SK-N-SH treated with all-trans-retinoic acid at 6 μM for 48 hours (cell line): ENCODE results near the gene MBNL2.

Source experiments
- ATAC-seq: fragments of 200-7000 bp; cut with Tn5 transposase; 3 replicates; pipeline ENCODE4 v1.9.1; 2020; ENCODE audit warnings: mild to moderate bottlenecking, moderate library complexity
- ARNTL ChIP-seq: fragments of 450-650 bp; formaldehyde crosslinking; IDR thresholded peaks from 2 replicates; pipeline ENCODE4 v1.5.0; 2020; ENCODE audit warnings: low read depth, mild to moderate bottlenecking, moderate library complexity, borderline replicate concordance
- CSRNP3 ChIP-seq: fragments of 250-450 bp; sonication (Bioruptor Pico); IDR thresholded peaks from 2 replicates; pipeline ENCODE4 v1.5.1; 2021; ENCODE audit warnings: mild to moderate bottlenecking, moderate library complexity
- ESRRG ChIP-seq: fragments of 250-450 bp; sonication (Bioruptor Pico); IDR thresholded peaks from 2 replicates; pipeline ENCODE4 v1.6.1; 2021; ENCODE audit warnings: mild to moderate bottlenecking
- ISL1 ChIP-seq: fragments of 250-450 bp; sonication (Bioruptor Pico); IDR thresholded peaks from 2 replicates; pipeline ENCODE4 v2.1.2; 2022; ENCODE audit warnings: mild to moderate bottlenecking, moderate library complexity
- OSR1 ChIP-seq: fragments of 250-450 bp; sonication (Bioruptor Pico); IDR thresholded peaks from 2 replicates; pipeline ENCODE4 v1.8.0; 2022; ENCODE audit warnings: moderate library complexity, mild to moderate bottlenecking, inconsistent platforms
- PATZ1 ChIP-seq: fragments of 250-450 bp; sonication (Bioruptor Pico); IDR thresholded peaks from 2 replicates; pipeline ENCODE4 v1.8.0; 2020; ENCODE audit warnings: mild to moderate bottlenecking, moderate library complexity, borderline replicate concordance
- POU6F1 ChIP-seq: fragments of 250-450 bp; sonication (Bioruptor Pico); IDR thresholded peaks from 2 replicates; pipeline ENCODE4 v1.8.0; 2021; ENCODE audit warnings: low read depth, mild to moderate bottlenecking, moderate library complexity, borderline replicate concordance
- PPARA ChIP-seq: fragments of 250-450 bp; sonication (Bioruptor Pico); IDR thresholded peaks from 2 replicates; pipeline ENCODE4 v1.5.0; 2020; ENCODE audit warnings: mild to moderate bottlenecking, borderline replicate concordance
- RARB ChIP-seq: fragments of 250-450 bp; sonication (Bioruptor Pico); IDR thresholded peaks from 2 replicates; pipeline ENCODE4 v1.8.0; 2021; ENCODE audit warnings: mild to moderate bottlenecking, moderate library complexity
- SNAI2 ChIP-seq: fragments of 250-450 bp; sonication (Bioruptor Pico); IDR thresholded peaks from 2 replicates; pipeline ENCODE4 v1.5.0; 2020; ENCODE audit warnings: mild to moderate bottlenecking, moderate library complexity
- TOX ChIP-seq: fragments of 250-450 bp; sonication (Bioruptor Pico); IDR thresholded peaks from 2 replicates; pipeline ENCODE4 v1.8.0; 2021; ENCODE audit warnings: mild to moderate bottlenecking, moderate library complexity, borderline replicate concordance
- ZFP3 ChIP-seq: fragments of 250-450 bp; sonication (Bioruptor Pico); IDR thresholded peaks from 2 replicates; pipeline ENCODE4 v1.5.0; 2020; ENCODE audit warnings: mild to moderate bottlenecking, moderate library complexity
- ZFP30 ChIP-seq: fragments of 450-650 bp; formaldehyde crosslinking; IDR thresholded peaks from 2 replicates; pipeline ENCODE4 v1.5.0; 2022; ENCODE audit warnings: mild to moderate bottlenecking, moderate library complexity
- ZNF565 ChIP-seq: fragments of 450-650 bp; formaldehyde crosslinking; conservative IDR thresholded peaks from 2 replicates; pipeline ENCODE4 v1.5.0; 2020; ENCODE audit warnings: low read depth, mild to moderate bottlenecking, moderate library complexity
- TF ChIP-seq, protein P1 (sequence below): fragments of 250-450 bp; sonication (Bioruptor Pico); IDR thresholded peaks from 2 replicates; pipeline ENCODE4 v1.5.0; 2020; ENCODE audit warnings: mild to moderate bottlenecking, moderate library complexity

The MBNL2 gene

DNA sequence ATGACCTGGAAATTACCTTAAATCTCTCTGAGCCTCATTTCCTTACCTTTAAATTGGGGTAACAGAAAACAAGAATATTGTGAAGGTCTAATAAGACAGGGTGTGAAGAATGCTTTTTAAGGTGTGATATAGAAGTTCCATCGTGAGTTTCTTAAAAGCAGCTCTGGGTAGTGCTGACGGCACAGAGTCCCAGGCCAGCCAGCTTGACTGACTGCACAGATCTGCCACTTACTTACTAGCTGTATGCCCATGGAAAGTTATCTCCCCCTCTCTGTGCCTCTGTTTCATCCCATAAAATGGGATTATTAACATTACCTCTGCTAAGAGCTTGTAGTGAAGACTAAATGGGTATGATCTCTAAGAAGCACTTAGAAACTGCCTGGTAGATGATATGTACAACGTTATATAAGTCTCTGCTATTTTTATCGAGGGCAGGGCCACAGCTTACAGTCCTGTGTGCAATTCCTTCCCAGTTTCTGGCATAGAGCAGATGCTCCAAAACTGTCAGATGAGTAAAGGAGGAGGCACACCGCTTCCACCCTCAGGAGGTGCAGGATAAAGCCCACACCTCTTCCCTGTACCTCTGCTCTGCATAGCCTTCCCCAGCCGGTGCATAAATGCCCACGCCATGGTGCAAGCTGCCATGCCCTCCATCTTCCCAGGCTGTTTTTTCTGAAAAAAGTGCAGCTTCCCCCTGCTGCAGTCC lies 99.6 kb downstream of the MBNL2 start:
- peak; percentile 41 for ATAC-seq
- TF ChIP-seq OSR1 (CRISPR knock-in tag) (no peak), ARNTL (no peak), ESRRG (no peak), TOX (CRISPR knock-in tag) (no peak), RARB (CRISPR knock-in tag) (no peak), SNAI2 (no peak), POU6F1 (CRISPR knock-in tag) (no peak), CSRNP3 (CRISPR knock-in tag) (no peak)
- TF ChIP-seq, protein P1, sequence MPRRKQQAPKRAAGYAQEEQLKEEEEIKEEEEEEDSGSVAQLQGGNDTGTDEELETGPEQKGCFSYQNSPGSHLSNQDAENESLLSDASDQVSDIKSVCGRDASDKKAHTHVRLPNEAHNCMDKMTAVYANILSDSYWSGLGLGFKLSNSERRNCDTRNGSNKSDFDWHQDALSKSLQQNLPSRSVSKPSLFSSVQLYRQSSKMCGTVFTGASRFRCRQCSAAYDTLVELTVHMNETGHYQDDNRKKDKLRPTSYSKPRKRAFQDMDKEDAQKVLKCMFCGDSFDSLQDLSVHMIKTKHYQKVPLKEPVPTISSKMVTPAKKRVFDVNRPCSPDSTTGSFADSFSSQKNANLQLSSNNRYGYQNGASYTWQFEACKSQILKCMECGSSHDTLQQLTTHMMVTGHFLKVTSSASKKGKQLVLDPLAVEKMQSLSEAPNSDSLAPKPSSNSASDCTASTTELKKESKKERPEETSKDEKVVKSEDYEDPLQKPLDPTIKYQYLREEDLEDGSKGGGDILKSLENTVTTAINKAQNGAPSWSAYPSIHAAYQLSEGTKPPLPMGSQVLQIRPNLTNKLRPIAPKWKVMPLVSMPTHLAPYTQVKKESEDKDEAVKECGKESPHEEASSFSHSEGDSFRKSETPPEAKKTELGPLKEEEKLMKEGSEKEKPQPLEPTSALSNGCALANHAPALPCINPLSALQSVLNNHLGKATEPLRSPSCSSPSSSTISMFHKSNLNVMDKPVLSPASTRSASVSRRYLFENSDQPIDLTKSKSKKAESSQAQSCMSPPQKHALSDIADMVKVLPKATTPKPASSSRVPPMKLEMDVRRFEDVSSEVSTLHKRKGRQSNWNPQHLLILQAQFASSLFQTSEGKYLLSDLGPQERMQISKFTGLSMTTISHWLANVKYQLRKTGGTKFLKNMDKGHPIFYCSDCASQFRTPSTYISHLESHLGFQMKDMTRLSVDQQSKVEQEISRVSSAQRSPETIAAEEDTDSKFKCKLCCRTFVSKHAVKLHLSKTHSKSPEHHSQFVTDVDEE (CRISPR knock-in tag): no peak

DNA sequence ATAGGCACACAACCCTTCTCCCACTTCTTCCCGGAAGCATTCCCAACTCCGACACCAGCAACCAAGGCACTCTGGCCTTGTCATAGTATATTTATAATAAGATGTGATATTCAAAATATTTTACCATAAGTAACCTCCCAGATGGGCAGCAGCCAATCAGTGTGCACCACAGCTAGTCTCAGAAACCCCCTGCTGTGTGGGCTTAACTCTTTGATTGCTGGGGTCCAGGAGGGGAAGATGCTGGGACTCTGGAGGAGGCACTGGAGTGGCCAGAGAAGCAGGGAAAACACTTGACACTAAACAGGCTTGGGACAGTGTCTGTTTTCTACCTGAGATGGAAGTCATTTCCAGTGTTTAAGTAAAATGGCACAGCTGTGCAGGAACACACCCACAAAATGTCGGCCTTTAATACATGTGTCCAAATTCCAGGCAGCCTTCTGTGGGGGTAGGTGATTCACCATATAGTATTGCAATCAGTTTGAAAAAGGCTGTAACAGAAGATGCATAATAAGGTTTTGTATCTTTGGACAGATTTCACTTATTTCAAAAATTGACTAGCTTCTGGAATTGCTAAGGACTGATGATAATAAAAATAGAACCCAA lies 100.7 kb downstream of the MBNL2 start:
- TF ChIP-seq POU6F1 (CRISPR knock-in tag): no peak
- no peak for ATAC-seq

DNA sequence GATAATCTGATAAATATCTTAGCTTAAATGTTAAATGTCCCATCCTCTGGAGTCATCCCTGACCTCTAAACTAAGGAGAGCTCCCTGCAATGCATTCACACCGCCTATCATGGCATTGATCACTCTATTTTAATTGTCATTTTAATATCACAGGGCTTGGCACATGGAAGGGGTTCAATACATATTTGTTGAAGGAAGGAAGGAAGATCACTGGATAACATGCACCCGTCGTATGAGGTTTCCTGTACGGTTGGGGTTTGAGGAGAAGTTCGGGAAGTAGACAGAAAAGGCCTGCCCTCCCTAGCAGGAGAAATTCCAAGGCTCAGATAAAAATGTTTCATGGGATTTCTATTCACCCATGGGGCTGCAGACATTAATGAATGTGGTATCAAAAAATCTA lies 102.0 kb downstream of the MBNL2 start:
- TF ChIP-seq ISL1 (CRISPR knock-in tag) (no peak), CSRNP3 (CRISPR knock-in tag) (no peak), ARNTL (no peak), OSR1 (CRISPR knock-in tag) (no peak), ZFP3 (no peak), PPARA (no peak), ZFP30 (no peak), ZNF565 (CRISPR knock-in tag) (no peak), PATZ1 (CRISPR knock-in tag) (no peak)
- TF ChIP-seq, protein P1 (CRISPR knock-in tag): no peak
- no peak for ATAC-seq
